Epithelial cell of esophagus (primary cell): Measurements from ENCODE around the gene MYL4.

Experiments
- DNase-seq: peaks from one replicate; pipeline ENCODE4 v3.0.0; 2010; ENCODE audit warnings: low read depth
- H3K4me3 ChIP-seq: 2 replicates; pipeline ENCODE4 v1.5.1; 2011; ENCODE audit warnings: mild to moderate bottlenecking, low read length, control low read depth
- TF ChIP-seq, protein P1 (sequence below): IDR thresholded peaks from 2 replicates; pipeline ENCODE4 v1.5.1; 2011; ENCODE audit warnings: low read depth, mild to moderate bottlenecking, low read length, control low read depth, inconsistent platforms; ENCODE audit not compliant: insufficient read depth; ENCODE audit errors: missing control alignments

Gene MYL4

DNA sequence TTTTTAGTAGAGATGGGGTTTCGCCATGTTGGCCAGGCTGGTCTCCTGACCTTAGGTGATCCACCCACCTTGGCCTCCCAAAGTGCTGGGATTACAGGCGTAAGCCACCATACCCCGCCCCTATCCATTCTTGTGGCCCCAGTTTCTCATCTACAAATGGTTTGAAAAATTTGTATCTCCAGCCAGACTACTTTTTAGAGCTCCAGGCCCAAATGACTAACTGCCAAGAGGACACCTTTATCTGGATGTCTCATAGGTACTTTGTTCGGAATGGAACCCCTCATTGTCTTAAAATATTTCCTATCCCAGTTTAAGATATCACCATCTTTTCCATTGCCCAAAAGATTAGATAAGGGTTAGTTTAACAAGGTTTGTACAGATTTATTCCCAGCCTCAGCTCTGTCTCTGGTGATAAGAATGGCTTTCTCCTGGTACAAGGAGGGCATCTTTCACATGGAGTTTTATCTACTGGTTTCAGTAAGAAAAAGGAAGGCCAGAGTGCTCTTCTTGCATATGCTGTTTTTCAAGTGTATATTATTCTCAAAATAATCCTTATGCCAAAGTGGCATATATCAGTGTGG, 15.1 kb upstream of the MYL4 start:
- TF ChIP-seq, protein P1, sequence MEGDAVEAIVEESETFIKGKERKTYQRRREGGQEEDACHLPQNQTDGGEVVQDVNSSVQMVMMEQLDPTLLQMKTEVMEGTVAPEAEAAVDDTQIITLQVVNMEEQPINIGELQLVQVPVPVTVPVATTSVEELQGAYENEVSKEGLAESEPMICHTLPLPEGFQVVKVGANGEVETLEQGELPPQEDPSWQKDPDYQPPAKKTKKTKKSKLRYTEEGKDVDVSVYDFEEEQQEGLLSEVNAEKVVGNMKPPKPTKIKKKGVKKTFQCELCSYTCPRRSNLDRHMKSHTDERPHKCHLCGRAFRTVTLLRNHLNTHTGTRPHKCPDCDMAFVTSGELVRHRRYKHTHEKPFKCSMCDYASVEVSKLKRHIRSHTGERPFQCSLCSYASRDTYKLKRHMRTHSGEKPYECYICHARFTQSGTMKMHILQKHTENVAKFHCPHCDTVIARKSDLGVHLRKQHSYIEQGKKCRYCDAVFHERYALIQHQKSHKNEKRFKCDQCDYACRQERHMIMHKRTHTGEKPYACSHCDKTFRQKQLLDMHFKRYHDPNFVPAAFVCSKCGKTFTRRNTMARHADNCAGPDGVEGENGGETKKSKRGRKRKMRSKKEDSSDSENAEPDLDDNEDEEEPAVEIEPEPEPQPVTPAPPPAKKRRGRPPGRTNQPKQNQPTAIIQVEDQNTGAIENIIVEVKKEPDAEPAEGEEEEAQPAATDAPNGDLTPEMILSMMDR: no peak
- H3K4me3 ChIP-seq: no peak overlapping the region
- DNase-seq: no peak

DNA sequence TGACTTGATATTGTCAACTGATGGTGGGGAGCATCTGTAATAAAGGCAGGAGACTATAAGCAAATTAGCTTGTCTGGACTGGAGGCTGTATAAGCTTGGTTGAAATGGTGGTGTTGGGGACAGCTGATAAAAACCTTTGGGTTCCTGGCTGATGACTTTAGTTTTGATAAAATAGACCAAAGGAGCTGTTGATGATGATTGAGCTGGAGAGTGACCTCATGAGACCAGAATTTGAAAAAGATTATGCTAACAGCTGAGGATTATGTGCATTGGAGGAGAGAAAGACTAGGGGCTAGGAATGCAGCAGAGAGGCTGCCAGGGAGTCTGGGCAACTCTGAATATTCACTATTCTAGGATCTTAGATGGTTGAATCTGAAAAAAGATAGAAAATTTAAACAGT, 11.3 kb upstream of the MYL4 start:
- TF ChIP-seq, protein P1: no peak

DNA sequence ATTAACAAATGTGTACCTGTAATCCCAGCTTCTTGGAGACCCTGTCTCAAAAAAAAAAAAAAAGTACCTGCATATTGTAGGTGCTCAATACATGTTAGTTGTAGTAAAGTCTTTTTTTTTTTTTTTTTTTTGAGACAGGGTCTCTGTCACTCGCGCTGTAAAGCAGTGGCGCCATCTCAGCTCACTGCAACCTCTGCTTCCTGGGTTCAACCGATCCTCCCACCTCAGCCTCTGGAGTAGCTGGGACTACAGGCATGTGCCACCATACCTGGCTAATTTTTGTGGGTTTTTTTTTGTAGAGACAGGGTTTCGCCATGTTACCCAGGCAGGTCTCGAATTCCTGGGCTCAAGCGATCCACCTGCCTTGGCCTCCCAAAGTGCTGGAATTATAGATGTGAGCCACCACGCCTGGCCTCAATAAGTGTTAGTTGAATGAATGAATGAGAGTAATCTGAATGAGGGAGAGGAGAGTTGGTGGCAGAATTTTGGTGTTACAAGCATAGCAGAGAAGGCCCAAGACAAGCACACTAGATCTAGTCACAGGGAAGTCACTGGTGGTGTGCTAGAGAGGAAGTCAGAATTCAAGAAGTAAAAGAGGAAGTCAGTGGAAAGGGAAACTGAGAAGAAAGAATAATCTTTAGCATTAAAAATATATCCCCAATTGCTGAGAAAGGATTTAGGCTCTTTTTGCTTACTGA, 9.4 kb upstream of the MYL4 start:
- no peak for DNase-seq
- TF ChIP-seq, protein P1: no peak
- no peak overlapping the region for H3K4me3 ChIP-seq

More for the DNA sequence above, 11.3 kb upstream of the MYL4 start:
- no peak overlapping the region for H3K4me3 ChIP-seq
- DNase-seq: no peak

DNA sequence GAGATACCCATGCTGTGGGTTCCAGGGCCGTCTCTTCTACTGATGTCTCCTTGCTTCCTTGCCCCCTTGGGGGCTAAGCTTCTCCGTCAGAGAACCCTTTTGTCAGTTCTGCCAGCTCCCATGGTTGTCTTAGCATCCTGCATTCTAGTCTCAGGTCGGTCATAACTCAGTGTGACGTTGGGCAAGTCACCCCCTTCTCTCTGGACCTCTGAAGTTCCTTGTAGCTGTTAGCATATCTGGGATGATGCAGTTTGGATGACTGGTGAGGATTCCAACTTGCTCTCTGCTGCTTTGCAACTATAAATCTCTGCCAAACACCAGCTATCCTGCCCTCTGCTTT, 8.9 kb upstream of the MYL4 start:
- no peak overlapping the region for H3K4me3 ChIP-seq
- TF ChIP-seq, protein P1: no peak
- no peak for DNase-seq

DNA sequence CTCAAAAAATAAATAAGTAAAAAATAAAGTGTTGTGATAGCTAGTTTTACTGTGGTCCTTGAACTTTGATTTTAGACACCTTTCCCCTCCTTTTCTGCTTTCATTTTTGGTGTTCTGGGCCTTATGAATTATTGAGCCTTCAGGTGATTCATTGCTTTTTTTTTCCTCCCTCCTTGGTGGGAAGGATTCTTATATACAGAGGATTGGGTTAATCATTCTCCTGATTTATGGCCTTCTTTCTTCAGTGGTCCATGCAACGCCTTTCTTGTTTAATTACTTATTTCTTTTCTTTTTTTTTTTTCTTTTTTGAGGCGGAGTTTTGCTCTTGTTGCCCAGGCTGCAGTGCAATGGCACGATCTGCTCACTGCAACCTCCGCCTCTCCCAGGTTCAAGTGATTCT, 8.0 kb upstream of the MYL4 start:
- no peak for DNase-seq
- TF ChIP-seq, protein P1: no peak
- no peak overlapping the region for H3K4me3 ChIP-seq

DNA sequence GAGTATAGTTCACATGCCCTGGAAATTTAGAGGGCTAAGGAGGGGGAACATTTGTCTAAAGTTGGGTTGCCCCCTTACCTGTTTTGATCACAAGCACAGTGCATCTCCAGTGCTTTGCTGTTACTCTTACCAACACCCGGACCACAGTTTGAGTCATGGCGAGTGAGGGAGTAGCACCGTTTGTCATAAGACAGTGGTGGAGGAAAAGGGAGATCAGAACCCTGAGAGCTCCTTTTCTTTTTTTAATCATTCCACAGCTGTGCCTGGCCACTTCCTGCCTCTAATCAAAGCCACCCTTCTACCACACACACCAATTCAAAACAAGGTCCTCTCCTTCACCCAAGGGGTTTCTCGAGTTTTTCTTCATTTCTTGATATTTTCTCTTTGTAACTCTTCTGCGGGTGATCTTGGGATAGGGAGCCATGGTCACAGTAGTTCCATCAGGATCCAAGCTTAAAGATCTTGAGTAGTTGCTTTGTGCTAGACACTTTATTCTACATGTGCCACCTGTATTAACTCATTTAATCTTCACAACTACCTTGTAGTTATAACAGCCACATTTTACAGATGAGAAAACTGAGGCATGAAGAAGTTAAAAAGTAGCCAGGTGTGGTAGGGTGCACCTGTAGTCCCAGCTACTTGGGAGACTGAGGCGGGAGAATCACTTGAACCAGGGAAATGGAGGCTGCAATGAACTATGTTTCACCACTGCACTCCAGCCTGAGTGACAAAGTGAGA, 5.0 kb upstream of the MYL4 start:
- TF ChIP-seq, protein P1: no peak
- no peak for DNase-seq
- no peak overlapping the region for H3K4me3 ChIP-seq
